Endodermal cell (in vitro differentiated cells): ENCODE results near the gene CABP7. TPM values are rescaled to one million over a fixed set of nuclear protein-coding genes. Genes with fewer than 3 reads are reported as not detected.

Experiments
- DNase-seq: peaks from one replicate; pipeline ENCODE4 v3.0.0-alpha.2; 2017
- H3K27ac ChIP-seq: 2 replicates; pipeline ENCODE4 v1.5.1; 2013; ENCODE audit warnings: mild to moderate bottlenecking, low read depth, low read length, moderate library complexity
- H3K27me3 ChIP-seq: 2 replicates; pipeline ENCODE4 v1.6.1; 2013; ENCODE audit warnings: mild to moderate bottlenecking, low read length, moderate library complexity; ENCODE audit not compliant: insufficient read depth, control insufficient read depth, poor library complexity, severe bottlenecking
- H3K36me3 ChIP-seq: 2 replicates; pipeline ENCODE4 v1.7.0; 2013; ENCODE audit warnings: mild to moderate bottlenecking, low read length, moderate library complexity; ENCODE audit not compliant: control insufficient read depth, insufficient read depth
- H3K4me1 ChIP-seq: one replicate; pipeline ENCODE4 v1.7.0; 2013; ENCODE audit warnings: low read length; ENCODE audit not compliant: control insufficient read depth, insufficient read depth
- H3K4me3 ChIP-seq: 2 replicates; pipeline ENCODE4 v1.5.1; 2013; ENCODE audit warnings: mild to moderate bottlenecking, low read length, moderate library complexity
- H3K9ac ChIP-seq: 2 replicates; pipeline ENCODE4 v1.6.1; 2013; ENCODE audit warnings: mild to moderate bottlenecking, low read length, moderate library complexity; ENCODE audit not compliant: poor library complexity, severe bottlenecking; ENCODE audit errors: extremely low read depth
- H3K9me3 ChIP-seq: 2 replicates; pipeline ENCODE4 v1.6.1; 2013; ENCODE audit warnings: mild to moderate bottlenecking, low read length, moderate library complexity; ENCODE audit not compliant: control insufficient read depth
- H3K27ac Mint-ChIP-seq: 2 replicates; pipeline ENCODE4 v1.8.0; 2020; ENCODE audit warnings: mixed read lengths
- H3K27me3 Mint-ChIP-seq: 2 replicates; pipeline ENCODE4 v1.8.0; 2021; ENCODE audit warnings: mild to moderate bottlenecking, mixed read lengths; ENCODE audit not compliant: insufficient read depth
- H3K36me3 Mint-ChIP-seq: 2 replicates; pipeline ENCODE4 v1.8.0; 2020; ENCODE audit warnings: low read depth, mixed read lengths
- H3K4me1 Mint-ChIP-seq: 2 replicates; pipeline ENCODE4 v1.8.0; 2020; ENCODE audit warnings: mixed read lengths
- H3K4me3 Mint-ChIP-seq: 2 replicates; pipeline ENCODE4 v1.8.0; 2020; ENCODE audit warnings: mild to moderate bottlenecking, moderate library complexity, mixed read lengths
- H3K9me3 Mint-ChIP-seq: 2 replicates; pipeline ENCODE4 v1.8.0; 2020; ENCODE audit warnings: mild to moderate bottlenecking, mixed read lengths
- WGBS, 2 experiments: methylation state at CpG; one replicate each; pipeline versions ENCODE4 v1.1.5 to v1.1.7; 2013; ENCODE audit warnings: missing lambda C conversion rate in 2 of 2, mixed read lengths in 1 of 2; ENCODE audit not compliant: insufficient coverage in 1 of 2, insufficient read length in 1 of 2; 5-methylcytosine and 5-hydroxymethylcytosine counted together
- total RNA-seq, 2 donors: library from RNA; stranded (reverse); fragmentation: NEBNext Ultra II Directional in 1 of 2; extraction: Animal tissue kit (Norgen Biotek cat#: 25700) in 1 of 2; gene quantifications; 2 replicates in 1 of 2; 3 replicates in 1 of 2; pipeline ENCODE4 v1.2.1, GENCODE V29; 2021
- TF ChIP-seq, protein P1 (sequence below): fragments of 200-600 bp; sonication (generic); conservative IDR thresholded peaks from 2 replicates; pipeline ENCODE4 v1.5.0; 2021; ENCODE audit warnings: antibody characterized with exemption, mild to moderate bottlenecking

The CABP7 gene
- total RNA-seq, 2 donors from 2014 or later = 0.26 TPM; not detected in 1

GRCh38 chr22:29713156-29713727 lies 6.6 kb upstream of the CABP7 start:
- no peaks in the 10 kb centered on the region for H3K9me3 Mint-ChIP-seq
- Histone ChIP-seq H3K9ac (no peak overlapping the region), H3K4me1 (no peaks in the 10 kb centered on the region), H3K4me3 (no peak overlapping the region), H3K27ac (no peak overlapping the region), H3K27me3 (peaks cover 15% of the 10 kb centered on the region), H3K36me3 (no peaks in the 10 kb centered on the region), H3K9me3 (no peaks in the 10 kb centered on the region)
- 81% methylated on average over 6 to 8 of the region's 8 CpGs for WGBS, 2 experiments
- H3K27ac Mint-ChIP-seq = no peak overlapping the region
- H3K36me3 Mint-ChIP-seq = no peaks in the 10 kb centered on the region
- TF ChIP-seq, protein P1, sequence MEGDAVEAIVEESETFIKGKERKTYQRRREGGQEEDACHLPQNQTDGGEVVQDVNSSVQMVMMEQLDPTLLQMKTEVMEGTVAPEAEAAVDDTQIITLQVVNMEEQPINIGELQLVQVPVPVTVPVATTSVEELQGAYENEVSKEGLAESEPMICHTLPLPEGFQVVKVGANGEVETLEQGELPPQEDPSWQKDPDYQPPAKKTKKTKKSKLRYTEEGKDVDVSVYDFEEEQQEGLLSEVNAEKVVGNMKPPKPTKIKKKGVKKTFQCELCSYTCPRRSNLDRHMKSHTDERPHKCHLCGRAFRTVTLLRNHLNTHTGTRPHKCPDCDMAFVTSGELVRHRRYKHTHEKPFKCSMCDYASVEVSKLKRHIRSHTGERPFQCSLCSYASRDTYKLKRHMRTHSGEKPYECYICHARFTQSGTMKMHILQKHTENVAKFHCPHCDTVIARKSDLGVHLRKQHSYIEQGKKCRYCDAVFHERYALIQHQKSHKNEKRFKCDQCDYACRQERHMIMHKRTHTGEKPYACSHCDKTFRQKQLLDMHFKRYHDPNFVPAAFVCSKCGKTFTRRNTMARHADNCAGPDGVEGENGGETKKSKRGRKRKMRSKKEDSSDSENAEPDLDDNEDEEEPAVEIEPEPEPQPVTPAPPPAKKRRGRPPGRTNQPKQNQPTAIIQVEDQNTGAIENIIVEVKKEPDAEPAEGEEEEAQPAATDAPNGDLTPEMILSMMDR = no peak
- no peak overlapping the region for H3K4me3 Mint-ChIP-seq
- H3K4me1 Mint-ChIP-seq = no peaks in the 10 kb centered on the region
- peaks cover 24% of the 10 kb centered on the region for H3K27me3 Mint-ChIP-seq
- DNase-seq = no peak

- H3K9me3 Mint-ChIP-seq = no peaks in the 10 kb centered on the region
- H3K36me3 Mint-ChIP-seq = no peaks in the 10 kb centered on the region
- peaks cover 31% of the 10 kb centered on the region for H3K27me3 ChIP-seq
- 68 to 77% methylated on average over 8 to 13 of the region's 13 CpGs for WGBS, 2 experiments
- H3K9me3 ChIP-seq = no peaks in the 10 kb centered on the region
- no peak overlapping the region for H3K27ac Mint-ChIP-seq
- no peak overlapping the region for H3K4me3 Mint-ChIP-seq
- no peak for DNase-seq
- H3K27me3 Mint-ChIP-seq = peaks cover 39% of the 10 kb centered on the region
- no peaks in the 10 kb centered on the region for H3K4me1 Mint-ChIP-seq
- no peaks in the 10 kb centered on the region for H3K4me1 ChIP-seq
- peak overlapping the region; percentile 68 for H3K27ac ChIP-seq
- H3K9ac ChIP-seq = no peak overlapping the region
- TF ChIP-seq, protein P1 = no peak
- H3K4me3 ChIP-seq = no peak overlapping the region
- H3K36me3 ChIP-seq = no peaks in the 10 kb centered on the region
Measured at GRCh38 chr22:29715240-29715639, 4.6 kb upstream of the CABP7 start.

DNA sequence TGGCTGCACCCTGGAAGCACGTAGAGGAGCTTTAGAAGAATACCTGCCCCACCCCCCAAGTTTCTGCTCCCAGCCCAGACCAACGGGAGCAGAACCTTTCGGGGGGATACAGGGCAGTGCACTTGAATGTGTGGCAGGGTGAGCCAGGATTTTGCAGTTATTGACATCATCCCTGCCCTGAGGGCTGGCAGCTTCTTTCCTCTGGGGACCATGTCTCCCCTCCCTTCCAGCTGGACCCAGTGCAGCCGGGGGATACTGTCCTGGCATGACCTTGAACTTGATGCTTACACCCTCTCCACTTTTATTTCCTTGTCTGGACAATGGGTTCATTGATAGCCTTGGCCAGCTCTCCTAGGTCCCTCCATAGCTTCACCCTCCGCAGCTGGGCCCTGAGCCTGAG lies 4.1 kb upstream of the CABP7 start:
- TF ChIP-seq, protein P1 = no peak
- 81 to 86% methylated on average over 4 to 5 of the region's 5 CpGs for WGBS, 2 experiments
- Mint-ChIP-seq H3K9me3 (no peaks in the 10 kb centered on the region), H3K4me3 (no peak overlapping the region), H3K27me3 (peaks cover 40% of the 10 kb centered on the region), H3K27ac (no peak overlapping the region), H3K36me3 (no peaks in the 10 kb centered on the region), H3K4me1 (no peaks in the 10 kb centered on the region)
- H3K9me3 ChIP-seq = no peaks in the 10 kb centered on the region
- no peaks in the 10 kb centered on the region for H3K4me1 ChIP-seq
- H3K9ac ChIP-seq = no peak overlapping the region
- DNase-seq = no peak
- no peak overlapping the region for H3K4me3 ChIP-seq
- H3K27ac ChIP-seq = peak overlapping the region; percentile 12
- H3K27me3 ChIP-seq = peaks cover 35% of the 10 kb centered on the region
- no peaks in the 10 kb centered on the region for H3K36me3 ChIP-seq
